Measurements from ENCODE around the gene BAZ2B. TPM values are rescaled to one million over a fixed set of nuclear protein-coding genes. Genes with fewer than 3 reads are reported as not detected.

Gene BAZ2B
- total RNA-seq, 1 experiment from 2014 or later = 43.3 TPM

- H3K27ac Mint-ChIP-seq (ENCODE audit: unreplicated experiment) = peak overlapping the region; percentile 40
- H3K9me3 Mint-ChIP-seq (ENCODE audit: low read depth, unreplicated experiment) = no peaks in the 10 kb centered on the region
- no peak for TF ChIP-seq CTCF (IDR thresholded peaks at IDR 0.05; ENCODE audit: unreplicated experiment)
- H3K36me3 Mint-ChIP-seq (ENCODE audit: insufficient read depth, unreplicated experiment) = peaks cover 4% of the 10 kb centered on the region
- no TSS peak for BruUV-seq (replicated peaks)
- intact Hi-C loops (cut with micrococcal nuclease; ENCODE audit: unreplicated experiment) = no loop called here
- no peak for DNase-seq
- CTCF ChIA-PET = interaction anchor here (0.6 kb wide), 1 partner anchor 331 kb away, joined by 3 read pairs; no protein-coding TSS in a partner anchor
- H3K4me3 Mint-ChIP-seq (ENCODE audit: low read depth, unreplicated experiment) = no peak overlapping the region
- peaks cover 41% of the 10 kb centered on the region for H3K4me1 Mint-ChIP-seq (ENCODE audit: low read depth, unreplicated experiment)
- no peaks in the 10 kb centered on the region for H3K27me3 Mint-ChIP-seq (ENCODE audit: unreplicated experiment)
These were observed 108.2 kb downstream of the BAZ2B start for GRCh38 chr2:159508140-159508539.

- intact Hi-C loops (cut with micrococcal nuclease; ENCODE audit: unreplicated experiment) = no loop called here
- Mint-ChIP-seq H3K9me3 (ENCODE audit: low read depth, unreplicated experiment) (no peaks in the 10 kb centered on the region), H3K27ac (ENCODE audit: unreplicated experiment) (peak overlapping the region; percentile 92), H3K4me1 (ENCODE audit: low read depth, unreplicated experiment) (peaks cover 39% of the 10 kb centered on the region), H3K4me3 (ENCODE audit: low read depth, unreplicated experiment) (peak overlapping the region; percentile 54), H3K27me3 (ENCODE audit: unreplicated experiment) (no peaks in the 10 kb centered on the region), H3K36me3 (ENCODE audit: insufficient read depth, unreplicated experiment) (peaks cover 4% of the 10 kb centered on the region)
- no TSS peak for BruUV-seq (replicated peaks)
- peak; percentile 29 for DNase-seq
- CTCF ChIA-PET = interaction anchor here (1.8 kb wide), 1 partner anchor 9 kb away, joined by 6 read pairs; no protein-coding TSS in a partner anchor
- no peak for TF ChIP-seq CTCF (IDR thresholded peaks at IDR 0.05; ENCODE audit: unreplicated experiment)
These were observed 109.4 kb downstream of the BAZ2B start for GRCh38 chr2:159506764-159507440.

- Mint-ChIP-seq H3K27ac (ENCODE audit: unreplicated experiment) (peak overlapping the region; percentile 92), H3K27me3 (ENCODE audit: unreplicated experiment) (no peaks in the 10 kb centered on the region), H3K9me3 (ENCODE audit: low read depth, unreplicated experiment) (no peaks in the 10 kb centered on the region), H3K4me1 (ENCODE audit: low read depth, unreplicated experiment) (peaks cover 39% of the 10 kb centered on the region), H3K4me3 (ENCODE audit: low read depth, unreplicated experiment) (peak overlapping the region; percentile 54), H3K36me3 (ENCODE audit: insufficient read depth, unreplicated experiment) (peaks cover 4% of the 10 kb centered on the region)
- no peak for TF ChIP-seq CTCF (IDR thresholded peaks at IDR 0.05; ENCODE audit: unreplicated experiment)
- CTCF ChIA-PET = interaction anchor here (1.8 kb wide), 1 partner anchor 9 kb away, joined by 6 read pairs; no protein-coding TSS in a partner anchor
- DNase-seq = no peak
- intact Hi-C loops (cut with micrococcal nuclease; ENCODE audit: unreplicated experiment) = no loop called here
- no TSS peak for BruUV-seq (replicated peaks)
These were observed 110.1 kb downstream of the BAZ2B start for GRCh38 chr2:159506202-159506601.

GRCh38 chr2:159505196-159505595 lies 111.2 kb downstream of the BAZ2B start:
- peaks cover 39% of the 10 kb centered on the region for H3K4me1 Mint-ChIP-seq (ENCODE audit: low read depth, unreplicated experiment)
- TF ChIP-seq CTCF (IDR thresholded peaks at IDR 0.05; ENCODE audit: unreplicated experiment) = no peak
- DNase-seq = no peak
- CTCF ChIA-PET = interaction anchor here (1.0 kb wide), 1 partner anchor 13 kb away, joined by 3 read pairs; no protein-coding TSS in a partner anchor
- H3K4me3 Mint-ChIP-seq (ENCODE audit: low read depth, unreplicated experiment) = no peak overlapping the region
- H3K9me3 Mint-ChIP-seq (ENCODE audit: low read depth, unreplicated experiment) = peaks cover under 1% of the 10 kb centered on the region
- intact Hi-C loops (cut with micrococcal nuclease; ENCODE audit: unreplicated experiment) = no loop called here
- H3K27me3 Mint-ChIP-seq (ENCODE audit: unreplicated experiment) = no peaks in the 10 kb centered on the region
- H3K27ac Mint-ChIP-seq (ENCODE audit: unreplicated experiment) = peak overlapping the region; percentile 92
- peaks cover 4% of the 10 kb centered on the region for H3K36me3 Mint-ChIP-seq (ENCODE audit: insufficient read depth, unreplicated experiment)
- BruUV-seq (replicated peaks) = no TSS peak

Measured in Calu3 (cell line).